Astrocyte of the spinal cord (primary cell): ENCODE results near the gene EPHA5.

ENCODE experiments used
- DNase-seq: peaks from one replicate; pipeline ENCODE4 v3.0.0; 2011; ENCODE audit warnings: low read depth, low spot score
- H3K4me3 ChIP-seq: 2 replicates; pipeline ENCODE4 v1.5.1; 2011; ENCODE audit warnings: low read depth, mild to moderate bottlenecking, low read length, moderate library complexity
- CTCF ChIP-seq: IDR thresholded peaks from 2 replicates; pipeline ENCODE4 v1.5.1; 2012; ENCODE audit warnings: low read depth, mild to moderate bottlenecking, low read length, inconsistent platforms
- in situ Hi-C: cut with HindIII; loops from 2 replicates; pipeline ENCODE4 v1.10.0; 2017; ENCODE audit warnings: low sequenced_read_pairs

Gene EPHA5

GRCh38 chr4:65383589-65384305 lies 286.5 kb downstream of the EPHA5 start:
- peak; percentile 43 for DNase-seq

GRCh38 chr4:65381648-65382047 lies 288.6 kb downstream of the EPHA5 start:
- DNase-seq, result no peak
- H3K4me3 ChIP-seq, result no peak overlapping the region
- no peak for TF ChIP-seq CTCF
- in situ Hi-C loops, result no loop called here

More at GRCh38 chr4:65383589-65384305, 286.5 kb downstream of the EPHA5 start:
- in situ Hi-C loops, result no loop called here
- no peak overlapping the region for H3K4me3 ChIP-seq
- no peak for TF ChIP-seq CTCF

GRCh38 chr4:65370709-65371108 lies 299.6 kb downstream of the EPHA5 start:
- in situ Hi-C loops, result no loop called here
- DNase-seq, result no peak
- no peak overlapping the region for H3K4me3 ChIP-seq
- TF ChIP-seq CTCF, result no peak

- in situ Hi-C loops, result no loop called here
- DNase-seq, result peak; percentile 35
- no peak overlapping the region for H3K4me3 ChIP-seq
- TF ChIP-seq CTCF, result no peak
Measured at GRCh38 chr4:65367306-65367705, 303.0 kb downstream of the EPHA5 start.

- no peak for DNase-seq
- in situ Hi-C loops, result no loop called here
- TF ChIP-seq CTCF, result no peak
- H3K4me3 ChIP-seq, result no peak overlapping the region
Measured at GRCh38 chr4:65358914-65359313, 311.4 kb downstream of the EPHA5 start.

GRCh38 chr4:65353098-65353497 lies 317.2 kb downstream of the EPHA5 start:
- in situ Hi-C loops, result no loop called here
- no peak for DNase-seq
- no peak overlapping the region for H3K4me3 ChIP-seq
- TF ChIP-seq CTCF, result no peak
